HG03097 (cell line): Measurements from ENCODE around the gene RPL13.

Source experiments
- ATAC-seq: cut with Tn5 transposase; IDR thresholded peaks from one replicate; pipeline ENCODE4 v1.9.1; 2021; ENCODE audit not compliant: unreplicated experiment, low FRiP score

The RPL13 gene

DNA sequence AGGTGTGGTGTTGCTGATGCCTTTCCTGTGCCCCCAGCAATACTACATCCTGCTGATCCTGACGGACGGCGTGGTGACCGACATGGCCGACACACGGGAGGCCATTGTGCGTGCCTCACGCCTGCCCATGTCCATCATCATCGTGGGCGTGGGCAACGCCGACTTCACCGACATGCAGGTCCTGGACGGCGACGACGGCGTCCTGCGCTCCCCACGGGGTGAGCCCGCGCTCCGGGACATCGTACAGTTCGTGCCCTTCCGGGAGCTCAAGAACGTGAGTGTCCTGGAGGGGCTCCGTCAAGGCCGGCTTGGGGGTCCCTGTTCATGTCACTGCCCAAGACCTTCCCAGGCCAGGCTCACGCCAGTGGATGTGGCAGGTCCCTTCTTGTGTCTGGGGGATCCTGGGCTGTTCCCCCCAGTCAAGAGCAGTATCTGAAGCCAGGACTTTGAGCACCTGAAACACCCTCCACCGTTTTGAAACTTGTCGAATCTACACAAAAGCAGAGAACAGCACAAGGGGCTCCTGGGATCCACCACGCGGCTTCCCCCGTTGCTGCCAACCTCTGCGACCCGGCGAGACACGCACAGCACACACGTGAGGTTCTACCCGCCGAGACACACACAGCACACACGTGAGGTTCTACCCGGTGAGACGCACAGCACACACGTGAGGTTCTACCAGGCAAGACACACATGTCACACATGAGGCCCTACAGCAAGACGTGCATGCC is 35.0 kb downstream of the RPL13 start:
- ATAC-seq, result no peak

DNA sequence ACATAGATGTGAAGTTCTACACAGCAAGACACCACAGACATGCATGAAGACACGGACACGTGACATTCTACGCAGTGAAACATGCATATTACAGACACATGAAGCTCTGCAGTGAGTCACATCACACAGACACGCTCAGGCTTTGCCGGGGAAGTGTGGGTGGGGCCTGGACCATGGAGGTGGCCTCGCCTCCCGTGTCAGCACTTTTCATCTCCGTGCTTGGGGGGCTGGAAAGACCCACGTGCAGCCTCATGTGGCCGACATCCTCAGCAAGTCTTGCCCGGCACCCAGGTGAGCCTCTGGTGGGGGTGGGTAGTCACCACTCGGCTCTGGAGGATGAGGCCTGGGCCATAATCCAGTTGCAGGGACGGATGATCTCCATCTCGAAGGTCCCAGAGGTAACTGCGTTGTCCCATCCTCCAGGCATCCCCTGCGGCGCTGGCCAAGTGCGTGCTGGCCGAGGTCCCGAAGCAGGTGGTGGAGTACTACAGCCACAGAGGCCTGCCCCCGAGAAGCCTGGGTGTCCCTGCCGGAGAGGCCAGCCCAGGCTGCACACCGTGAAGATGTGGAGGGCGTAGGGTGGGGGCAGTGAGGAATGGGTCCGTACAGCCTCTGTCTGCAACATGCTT is 35.7 kb downstream of the RPL13 start:
- ATAC-seq, result no peak

DNA sequence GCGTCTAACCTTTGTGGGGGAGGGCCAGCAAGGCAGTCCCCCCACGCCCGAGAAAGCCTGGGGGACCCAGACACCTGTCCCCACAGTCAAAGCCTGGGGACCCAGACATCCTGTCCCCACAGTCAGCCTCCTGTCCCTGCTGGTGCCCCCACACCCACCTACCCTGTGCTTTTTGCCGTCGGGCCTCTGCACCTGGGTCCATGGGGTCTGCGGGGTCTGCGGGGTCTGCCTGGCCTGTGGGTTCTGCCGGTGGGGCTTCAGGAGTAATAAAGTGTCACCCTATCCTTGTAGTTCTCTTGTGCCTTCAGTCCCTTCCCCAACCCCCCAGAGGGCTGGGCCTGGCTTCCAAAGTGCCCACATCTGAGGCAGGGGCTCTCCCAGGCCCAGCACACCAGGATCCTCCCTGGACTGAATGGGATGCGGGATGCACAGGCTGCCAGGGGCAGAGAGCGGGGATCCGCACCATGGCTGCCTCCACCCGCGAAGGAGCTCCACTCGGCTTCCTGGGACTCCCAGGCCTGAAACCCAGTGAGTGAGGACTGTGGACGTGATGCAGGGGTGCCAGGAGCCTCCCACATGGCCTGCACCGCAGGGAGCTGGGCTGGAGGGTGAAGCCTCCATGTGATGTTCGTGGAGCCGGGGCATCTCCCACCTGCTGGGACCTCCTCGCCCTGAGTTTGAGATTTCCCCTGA is 36.6 kb downstream of the RPL13 start:
- ATAC-seq, result no peak

DNA sequence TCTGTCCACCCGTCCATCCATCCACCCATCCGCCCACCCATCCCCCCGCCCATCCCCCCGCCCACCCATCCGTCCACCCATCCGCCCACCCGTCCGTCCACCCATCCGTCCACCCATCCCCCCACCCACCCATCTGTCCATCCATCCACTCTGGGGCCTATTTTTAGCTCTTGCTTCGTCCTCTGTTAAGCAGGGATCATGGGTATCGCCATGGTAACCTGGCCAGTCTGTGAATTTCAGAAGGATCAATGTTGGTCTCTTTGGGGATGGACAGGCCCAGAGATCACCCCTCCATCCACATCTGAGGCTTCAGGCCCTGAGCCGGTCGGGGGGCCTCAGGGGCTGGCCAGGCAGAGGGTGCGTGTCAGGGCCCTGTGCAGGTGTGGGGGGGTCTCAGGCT is 37.7 kb downstream of the RPL13 start:
- no peak for ATAC-seq

DNA sequence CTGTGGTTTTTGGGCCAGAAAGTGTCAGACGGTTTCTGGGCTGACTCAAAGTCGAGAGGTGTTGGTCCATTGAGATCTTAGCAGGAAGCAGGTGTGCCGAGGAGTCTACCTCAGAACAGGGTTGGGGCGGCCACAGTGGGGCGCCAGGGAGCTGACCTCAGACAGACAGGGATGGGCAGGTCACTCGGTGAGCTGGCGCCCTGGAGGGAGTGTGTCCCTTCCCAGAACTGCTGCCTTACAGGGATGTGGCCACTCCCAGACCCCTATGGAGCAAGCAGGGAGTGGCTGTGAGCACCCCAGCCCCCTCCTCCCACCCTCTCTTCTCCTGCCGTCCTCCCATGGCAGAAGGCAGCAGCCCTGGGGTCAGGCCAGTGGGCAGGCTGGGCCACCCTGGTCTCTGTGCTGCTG is 39.0 kb downstream of the RPL13 start:
- ATAC-seq, result no peak

DNA sequence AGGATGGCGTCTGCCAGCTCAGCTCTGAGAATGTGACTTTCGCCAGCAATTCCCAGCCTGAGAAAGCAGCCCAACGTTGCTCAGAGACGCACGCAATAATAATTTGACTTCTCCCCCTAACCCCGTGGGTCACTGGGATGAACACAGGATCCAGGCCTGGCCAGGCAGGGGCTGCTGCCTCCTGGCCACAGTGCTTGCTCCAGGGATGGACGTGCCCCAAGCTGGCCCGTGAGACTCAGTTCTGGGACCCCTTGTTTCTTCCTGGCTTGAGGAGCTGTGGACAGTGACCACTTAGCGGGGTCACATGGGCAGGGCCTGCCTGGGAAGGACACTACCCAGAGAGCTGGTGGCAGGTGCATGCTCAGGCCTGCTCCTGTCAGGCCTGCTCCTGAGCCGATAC is 39.4 kb downstream of the RPL13 start:
- ATAC-seq, result no peak

DNA sequence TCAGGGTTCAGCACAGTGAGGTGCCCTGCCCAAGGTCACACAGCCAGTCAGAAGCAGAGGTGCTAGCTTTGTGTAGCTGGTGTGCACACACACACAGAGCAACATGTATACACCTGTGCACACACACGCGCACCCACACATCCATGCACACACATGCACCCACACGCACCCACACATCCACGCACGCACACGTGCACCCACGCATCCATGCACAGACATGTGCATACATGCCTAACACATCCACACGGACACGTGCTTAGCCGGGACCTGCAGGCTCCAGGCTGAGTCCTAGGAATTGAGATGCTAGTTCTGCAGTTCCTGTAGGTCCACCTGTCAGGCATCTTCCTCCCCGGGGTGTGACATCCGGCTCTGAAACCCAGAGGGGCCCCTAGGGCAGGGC is 39.9 kb downstream of the RPL13 start:
- no peak for ATAC-seq

DNA sequence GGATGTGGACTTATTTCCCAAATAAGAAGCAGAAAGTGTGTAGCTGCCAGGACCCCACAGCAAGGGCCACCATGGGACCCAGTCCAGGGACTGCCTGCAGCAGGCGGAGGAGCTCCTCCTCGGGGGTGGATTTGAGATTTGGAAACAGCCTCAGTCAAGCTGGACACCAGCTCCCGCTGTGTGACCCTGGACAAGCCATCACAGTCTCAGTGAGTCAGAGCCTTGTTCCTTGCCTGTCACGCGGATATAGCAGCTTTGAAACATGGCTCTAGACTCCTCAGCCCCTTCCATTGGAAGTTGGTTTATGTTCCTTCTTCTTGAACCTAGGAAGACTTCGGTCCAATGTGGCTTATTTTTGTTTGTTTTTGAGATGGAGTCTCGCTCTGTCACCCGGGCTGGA is 40.5 kb downstream of the RPL13 start:
- ATAC-seq, result no peak

DNA sequence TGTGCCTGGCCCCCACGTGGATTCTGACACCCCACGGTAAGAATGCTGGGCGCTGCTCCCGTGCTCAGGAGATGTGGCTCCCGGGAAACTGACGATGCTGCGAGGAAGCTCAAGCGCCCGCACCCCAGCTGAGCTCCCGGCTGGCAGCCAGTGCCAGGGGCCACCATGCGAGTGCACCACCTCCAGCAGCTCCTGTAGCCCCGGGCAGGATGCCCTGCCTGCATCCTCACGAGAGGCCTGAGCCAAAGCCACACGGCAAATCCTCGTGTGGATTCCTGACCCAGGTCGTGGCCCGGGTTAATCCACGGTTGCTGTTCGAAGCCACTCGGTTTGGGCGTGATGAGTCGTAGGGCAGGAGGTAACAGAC is 41.4 kb downstream of the RPL13 start:
- no peak for ATAC-seq

DNA sequence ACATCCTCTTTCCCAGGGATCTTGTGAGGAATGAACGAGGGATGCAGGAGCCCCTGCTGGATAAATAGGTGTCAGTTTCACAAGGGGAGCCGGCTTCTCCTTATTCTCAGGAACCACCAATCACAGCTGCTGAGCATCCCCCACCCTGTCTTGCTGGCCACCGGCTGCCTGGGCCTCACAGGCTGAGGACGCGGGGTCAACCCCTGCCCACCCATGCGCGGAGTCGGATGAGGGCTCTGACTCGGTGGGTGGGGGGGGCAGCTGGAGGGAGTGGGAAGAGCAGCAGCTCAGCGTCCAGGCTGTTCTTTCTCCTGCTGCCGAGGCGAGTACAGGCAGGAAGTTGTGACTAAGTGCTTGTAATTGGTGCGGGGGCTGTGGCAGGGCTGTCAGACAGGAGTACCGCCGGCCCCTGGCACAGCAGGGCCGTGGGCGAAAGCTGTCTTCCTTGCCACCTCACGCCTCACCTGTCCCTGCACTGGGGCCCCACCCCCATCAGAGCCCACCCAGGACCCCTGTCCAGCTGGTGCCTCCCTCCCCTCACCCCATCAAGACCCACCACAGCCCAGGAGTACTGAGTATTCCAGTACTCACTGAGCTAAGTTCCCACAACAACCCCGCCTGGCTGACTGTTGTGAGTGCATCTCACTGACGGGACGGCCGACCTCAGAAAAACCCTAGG is 41.9 kb downstream of the RPL13 start:
- no peak for ATAC-seq

DNA sequence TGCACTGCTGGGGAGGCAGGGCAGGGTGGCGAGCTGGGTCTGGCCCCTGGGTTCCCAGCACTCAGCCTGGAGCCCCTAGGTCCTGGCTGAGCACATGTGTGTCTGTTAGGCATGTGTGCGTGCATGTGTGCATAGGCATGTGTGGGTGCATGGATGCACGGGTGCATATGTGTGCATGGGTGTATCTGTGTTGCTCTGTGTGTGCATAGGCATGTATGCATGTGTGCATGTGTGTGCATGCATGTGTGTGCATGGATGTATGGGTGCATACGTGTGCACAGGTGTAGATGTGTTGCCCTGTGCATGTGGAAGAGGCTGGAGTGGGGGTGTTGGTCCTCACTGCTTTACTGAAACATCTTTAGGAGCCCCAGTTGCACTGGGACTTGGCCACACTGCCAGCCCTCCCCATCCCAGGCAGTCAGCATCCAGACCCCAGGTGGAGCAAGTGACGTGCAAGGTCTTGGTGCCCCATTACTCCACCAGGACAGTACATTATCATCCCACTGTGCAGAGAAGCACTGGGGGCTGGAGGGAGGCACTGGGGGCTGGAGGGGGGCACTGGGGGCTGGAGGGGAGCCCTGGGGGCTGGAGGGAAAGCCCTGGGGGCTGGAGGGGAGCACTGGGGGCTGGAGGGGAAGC is 42.6 kb downstream of the RPL13 start:
- no peak for ATAC-seq

DNA sequence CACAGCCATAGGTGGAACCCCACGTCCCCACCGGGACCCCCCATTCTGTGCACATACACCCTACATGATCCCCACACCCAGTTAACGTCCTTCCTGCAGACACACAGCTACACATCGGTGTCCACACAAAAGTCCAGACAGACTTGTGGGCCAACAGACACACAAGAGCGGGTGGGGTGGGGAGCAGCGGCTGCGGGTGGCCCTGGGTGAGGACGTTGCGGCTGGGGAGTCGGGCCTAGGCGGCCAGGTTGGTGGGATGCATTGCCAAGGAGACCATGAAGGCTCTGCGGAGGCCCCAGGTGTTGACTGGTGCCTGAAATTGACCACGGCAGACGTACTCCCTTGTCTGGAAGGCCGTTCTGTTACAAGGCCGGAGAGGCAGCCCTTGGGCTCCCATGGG is 44.3 kb downstream of the RPL13 start:
- no peak for ATAC-seq

DNA sequence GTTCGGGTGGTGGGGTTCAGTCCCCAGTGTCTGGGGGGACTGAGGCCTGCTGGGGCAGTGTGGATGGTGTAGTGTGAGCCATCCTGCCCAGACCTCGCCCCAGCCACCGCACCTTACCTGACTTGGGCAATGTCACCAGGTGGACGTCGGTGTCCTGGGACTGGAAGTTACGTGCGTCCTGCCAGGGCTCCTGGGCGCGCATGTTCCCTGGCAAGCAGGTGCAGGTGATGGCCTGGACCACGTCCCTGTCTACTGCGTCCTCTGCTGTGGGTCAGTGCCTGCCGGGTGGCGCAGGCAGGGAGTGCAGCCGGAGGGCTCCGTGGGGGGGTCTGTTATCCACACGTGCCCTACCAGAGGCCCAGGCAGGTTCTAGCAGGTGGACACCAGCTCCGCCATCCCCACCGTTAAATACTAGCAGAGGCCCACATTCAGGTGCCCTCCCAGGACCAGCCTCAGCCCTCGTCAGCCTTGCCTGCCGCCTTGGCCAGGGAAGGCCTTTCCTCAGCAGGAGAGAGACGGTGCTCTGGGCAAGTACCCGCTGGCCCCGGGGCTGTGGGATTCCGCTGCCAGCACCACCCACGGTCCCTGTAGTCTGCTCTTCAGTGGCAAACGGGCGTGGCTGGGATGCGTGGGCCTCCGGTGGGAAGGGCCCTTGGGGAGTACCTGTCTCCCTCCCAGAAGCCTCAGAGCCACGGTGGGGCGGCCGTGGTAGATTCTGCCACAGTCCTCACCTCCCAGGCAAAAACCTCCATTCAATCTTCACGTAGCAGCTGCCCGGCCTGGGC is 44.9 kb downstream of the RPL13 start:
- no peak for ATAC-seq

DNA sequence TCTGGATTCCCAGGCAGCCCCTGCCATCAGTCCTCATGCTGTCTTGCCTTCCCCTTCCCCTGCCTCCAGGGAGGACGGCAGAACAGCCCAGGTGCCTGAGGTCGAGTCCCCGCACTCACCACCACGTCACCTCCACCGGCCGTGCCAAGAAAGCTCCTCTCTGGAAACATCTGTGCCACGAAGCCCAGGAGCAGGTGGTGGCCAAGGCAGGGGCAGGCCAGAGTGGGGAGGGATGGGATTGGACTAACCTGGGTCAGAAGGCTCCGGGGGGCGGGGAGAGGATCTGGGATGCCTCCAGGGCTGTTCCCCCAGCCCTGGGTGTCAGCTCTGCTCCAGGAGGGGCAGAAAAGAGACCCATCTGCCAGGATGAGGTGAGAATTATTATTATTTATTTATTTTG is 45.5 kb downstream of the RPL13 start:
- no peak for ATAC-seq

DNA sequence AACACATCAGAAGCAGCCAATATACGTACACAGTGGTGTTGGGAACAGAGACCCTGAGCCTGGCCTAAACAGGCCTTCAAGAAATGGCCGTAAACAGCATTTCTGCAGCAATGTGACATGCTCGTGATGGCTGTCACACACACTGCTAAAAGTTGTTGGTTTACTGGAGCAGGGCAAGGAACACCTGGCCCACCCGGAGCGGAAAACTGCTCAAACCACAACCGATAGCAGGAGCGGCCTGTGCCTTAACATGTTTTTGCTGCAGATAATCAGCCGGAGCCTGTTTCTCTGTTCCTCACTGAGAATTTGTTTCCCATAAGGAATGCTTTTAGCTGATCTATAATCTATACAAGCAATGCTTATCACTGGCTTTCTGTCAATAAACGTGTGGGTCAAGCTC is 47.0 kb downstream of the RPL13 start:
- no peak for ATAC-seq

DNA sequence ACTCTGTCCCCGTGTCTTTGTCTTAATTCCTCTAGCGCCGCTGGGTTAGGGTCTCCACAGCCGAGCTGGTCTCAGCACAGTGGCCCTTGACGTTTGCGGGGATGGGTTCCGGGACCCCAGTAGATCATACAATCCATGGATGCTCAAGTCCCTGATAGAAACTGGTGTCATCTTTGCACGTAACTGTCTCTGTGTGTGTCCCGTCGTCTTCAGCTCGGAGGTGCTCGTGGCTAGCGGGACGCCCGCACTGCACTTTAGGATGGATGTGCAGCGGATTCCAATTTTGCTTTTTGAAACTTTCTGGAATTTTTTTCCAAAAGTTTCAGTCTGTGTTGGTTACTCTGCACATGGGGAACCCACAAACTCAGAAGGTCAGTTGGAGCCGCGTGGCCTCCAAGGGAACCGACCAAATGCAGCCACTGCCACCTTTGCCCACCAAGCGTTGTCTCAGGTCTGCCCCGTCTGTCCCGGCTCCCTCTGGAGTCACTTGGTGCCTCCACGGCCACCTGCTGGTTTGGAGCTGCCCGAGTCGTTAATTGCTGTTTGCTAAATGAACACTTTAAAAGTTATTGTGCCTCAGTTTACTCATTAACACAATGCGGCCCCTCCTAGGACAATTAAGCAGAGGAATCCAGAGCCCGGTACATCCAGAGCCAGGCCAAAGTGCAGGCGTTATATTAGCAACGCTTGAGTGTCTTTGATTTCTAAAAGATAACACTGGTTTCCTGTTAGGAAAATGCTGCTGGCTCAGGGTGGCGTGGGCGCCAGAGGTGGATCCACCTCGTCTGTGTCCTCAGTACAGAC is 47.7 kb downstream of the RPL13 start:
- no peak for ATAC-seq

DNA sequence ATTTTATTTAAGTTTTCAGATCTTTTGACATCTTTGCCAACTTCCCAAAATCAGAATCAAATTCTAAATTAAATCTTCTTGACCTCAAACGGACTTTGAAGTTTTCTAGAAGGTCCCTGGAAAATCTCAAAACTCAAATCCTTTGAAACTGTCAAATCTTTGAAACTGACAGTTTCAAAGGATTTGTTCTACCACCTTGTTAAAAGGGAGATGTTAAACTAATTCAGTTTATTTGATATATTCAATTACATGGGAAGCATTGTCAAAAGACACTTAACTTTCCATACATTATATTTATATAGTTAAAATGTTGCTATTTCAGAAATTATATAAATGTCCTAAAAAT is 49.6 kb downstream of the RPL13 start:
- no peak for ATAC-seq

DNA sequence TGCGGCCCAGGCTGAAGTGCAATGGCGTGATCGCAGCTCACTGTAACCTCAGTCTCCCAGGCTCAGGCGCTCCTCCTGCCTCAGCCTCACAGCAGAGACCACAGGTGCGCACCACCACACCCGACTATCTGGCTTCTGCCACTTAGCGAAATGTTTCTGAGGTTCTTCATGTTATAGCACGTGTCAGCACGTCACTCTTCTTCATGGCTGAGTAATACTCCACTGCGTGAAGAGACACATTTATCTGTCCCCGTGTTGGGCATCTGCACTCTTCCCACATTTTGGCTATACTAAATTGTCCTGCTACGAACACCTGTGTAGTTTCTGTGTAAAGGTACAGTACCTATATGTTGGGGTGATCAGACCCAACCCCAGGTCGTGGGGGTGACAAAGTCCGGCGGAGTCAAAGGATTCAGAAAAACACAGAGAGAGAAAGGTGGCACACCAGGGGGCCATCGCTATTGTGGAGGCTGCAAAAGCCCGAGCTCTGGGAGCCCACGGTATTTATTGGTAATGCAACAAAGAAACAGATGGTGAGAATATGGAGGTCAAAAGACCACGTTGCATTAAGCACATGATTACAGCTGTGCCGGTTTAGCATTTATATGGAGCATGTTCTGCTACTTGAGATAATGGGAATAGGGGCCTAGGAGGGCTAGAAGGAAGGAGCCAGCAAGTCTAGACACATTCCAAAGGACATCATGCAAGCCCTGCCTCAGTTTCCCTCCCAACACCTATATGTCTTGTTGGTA is 52.1 kb downstream of the RPL13 start:
- no peak for ATAC-seq
